Astrocyte of the cerebellum (primary cell): ENCODE data around the gene RHD.
"Not testable (repeated sequence)": the region's sequence is repeated elsewhere in the genome, so short reads cannot be mapped to it uniquely, and the experiment has no call there.

Experiments
- DNase-seq: peaks from one replicate; pipeline ENCODE4 v3.0.0-alpha.2; 2011; ENCODE audit warnings: low read depth
- H3K4me3 ChIP-seq: 2 replicates; pipeline ENCODE4 v1.5.1; 2011; ENCODE audit warnings: mild to moderate bottlenecking, low read depth, low read length, moderate library complexity
- in situ Hi-C: cut with HindIII; loops from 2 replicates; pipeline ENCODE4 v1.10.0; 2017; ENCODE audit warnings: low sequenced_read_pairs
- TF ChIP-seq, protein P1 (sequence below): IDR thresholded peaks from 2 replicates; pipeline ENCODE4 v1.5.1; 2012; ENCODE audit warnings: low read length, low read depth, moderate library complexity, mild to moderate bottlenecking; ENCODE audit errors: missing control alignments

The RHD gene

DNA sequence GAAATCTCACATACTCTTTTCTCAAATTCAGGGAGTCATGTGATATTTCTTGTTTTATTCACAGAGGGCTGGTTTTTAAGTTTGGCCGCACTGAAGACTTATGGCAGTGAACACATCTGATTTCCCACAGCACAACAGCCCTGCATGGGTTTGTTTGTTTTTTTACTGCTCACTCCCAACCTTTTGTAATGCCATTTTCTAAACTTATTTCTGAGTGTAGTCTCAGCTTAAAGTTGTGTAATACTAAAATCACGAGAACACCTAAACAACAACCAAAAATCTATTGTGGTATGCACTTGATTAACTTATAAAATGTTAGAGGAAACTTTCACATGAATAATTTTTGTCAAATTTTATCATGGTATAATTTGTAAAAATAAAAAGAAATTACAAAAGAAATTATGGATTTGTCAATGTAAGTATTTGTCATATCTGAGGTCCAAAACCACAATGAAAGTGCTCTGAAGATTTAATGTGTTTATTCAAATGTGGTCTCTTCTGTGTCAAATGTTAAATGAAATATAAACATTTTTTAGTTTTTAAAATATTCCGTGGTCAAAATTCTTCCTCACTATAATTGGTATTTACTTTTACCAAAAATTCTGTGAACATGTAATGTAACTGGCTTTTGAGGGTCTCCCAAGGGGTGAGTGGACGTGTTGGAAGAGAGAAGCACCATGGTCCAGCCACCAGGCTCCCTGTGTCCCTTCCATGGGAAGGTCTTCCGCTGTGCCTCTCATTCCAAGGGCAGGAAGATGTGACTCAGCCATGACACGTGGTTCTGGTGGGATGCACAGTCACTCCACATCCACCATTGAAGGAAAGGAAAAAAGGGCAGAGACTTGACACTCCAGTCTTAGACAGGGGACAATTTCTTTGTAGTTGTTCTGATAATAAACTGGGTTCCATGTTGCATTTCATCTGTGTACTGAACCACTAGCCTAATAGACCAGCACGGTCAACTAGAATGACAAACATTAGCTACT, 88.6 kb downstream of the RHD start:
- DNase-seq: peak; percentile 67
- no peak overlapping the region for H3K4me3 ChIP-seq
- in situ Hi-C loops: no loop called here
- TF ChIP-seq, protein P1, sequence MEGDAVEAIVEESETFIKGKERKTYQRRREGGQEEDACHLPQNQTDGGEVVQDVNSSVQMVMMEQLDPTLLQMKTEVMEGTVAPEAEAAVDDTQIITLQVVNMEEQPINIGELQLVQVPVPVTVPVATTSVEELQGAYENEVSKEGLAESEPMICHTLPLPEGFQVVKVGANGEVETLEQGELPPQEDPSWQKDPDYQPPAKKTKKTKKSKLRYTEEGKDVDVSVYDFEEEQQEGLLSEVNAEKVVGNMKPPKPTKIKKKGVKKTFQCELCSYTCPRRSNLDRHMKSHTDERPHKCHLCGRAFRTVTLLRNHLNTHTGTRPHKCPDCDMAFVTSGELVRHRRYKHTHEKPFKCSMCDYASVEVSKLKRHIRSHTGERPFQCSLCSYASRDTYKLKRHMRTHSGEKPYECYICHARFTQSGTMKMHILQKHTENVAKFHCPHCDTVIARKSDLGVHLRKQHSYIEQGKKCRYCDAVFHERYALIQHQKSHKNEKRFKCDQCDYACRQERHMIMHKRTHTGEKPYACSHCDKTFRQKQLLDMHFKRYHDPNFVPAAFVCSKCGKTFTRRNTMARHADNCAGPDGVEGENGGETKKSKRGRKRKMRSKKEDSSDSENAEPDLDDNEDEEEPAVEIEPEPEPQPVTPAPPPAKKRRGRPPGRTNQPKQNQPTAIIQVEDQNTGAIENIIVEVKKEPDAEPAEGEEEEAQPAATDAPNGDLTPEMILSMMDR: no peak

DNA sequence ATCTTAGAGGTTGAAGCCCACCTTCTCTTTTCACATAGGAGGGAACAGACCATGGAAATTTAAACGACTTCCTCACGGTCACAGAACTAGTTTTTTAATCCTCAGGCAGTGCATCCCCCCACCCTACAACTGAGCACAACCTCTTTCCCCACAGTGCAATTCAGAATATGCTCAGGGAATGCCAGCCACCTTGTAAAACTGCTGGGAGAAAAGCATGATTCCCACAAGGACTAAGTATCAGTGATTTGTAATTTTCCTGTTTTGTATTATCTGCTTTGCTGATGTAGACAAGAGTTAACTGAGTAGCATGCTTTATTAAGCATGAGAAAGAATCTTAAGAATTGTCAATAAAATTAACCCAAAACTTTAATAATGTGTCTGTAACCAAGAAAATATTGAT, 89.6 kb downstream of the RHD start:
- no peak overlapping the region for H3K4me3 ChIP-seq
- TF ChIP-seq, protein P1: no peak
- in situ Hi-C loops: no loop called here
- no peak for DNase-seq

DNA sequence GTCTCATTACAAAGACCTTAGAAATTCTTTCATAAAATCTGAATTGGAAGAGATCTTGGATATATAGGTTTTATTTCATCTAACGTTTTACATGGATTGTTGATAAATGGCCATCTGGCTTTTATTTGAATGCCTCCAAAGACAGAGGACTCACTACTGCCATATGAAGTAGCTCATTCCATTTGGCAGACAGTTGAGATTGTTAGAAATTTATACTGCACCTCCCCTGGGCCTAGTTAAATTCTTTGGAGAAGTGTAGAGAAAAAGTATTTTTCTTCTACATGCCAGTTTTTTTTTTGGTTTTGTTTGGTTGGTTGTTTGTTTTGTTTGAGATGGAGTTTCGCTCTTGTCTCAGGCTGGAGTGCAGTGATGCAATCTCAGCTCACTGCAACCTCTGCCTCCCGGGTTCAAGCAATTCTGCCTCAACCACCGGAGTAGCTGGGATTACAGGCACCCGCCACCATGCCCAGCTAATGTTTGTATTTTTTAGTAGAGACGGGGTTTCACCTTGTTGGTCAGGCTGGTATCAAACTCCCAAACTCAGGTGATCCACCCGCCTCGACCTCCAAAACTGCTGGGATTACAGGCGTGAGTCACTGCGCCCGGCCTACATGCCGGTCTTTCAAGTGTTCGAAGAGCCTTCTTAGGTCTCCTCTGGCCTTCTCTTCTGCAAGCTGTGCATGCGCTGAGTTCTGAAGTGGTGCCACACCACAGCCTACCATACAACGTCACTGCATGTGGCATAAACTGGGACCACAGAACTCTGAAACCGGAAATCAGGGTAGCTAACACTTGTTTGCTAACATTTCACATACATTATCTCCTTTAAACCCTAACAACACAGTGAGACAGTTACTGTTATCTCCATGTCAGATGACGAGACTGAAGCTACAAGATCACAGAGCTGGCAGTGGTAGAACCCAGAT, 90.6 kb downstream of the RHD start:
- in situ Hi-C loops, H3K4me3 ChIP-seq, DNase-seq: not testable (repeated sequence)

DNA sequence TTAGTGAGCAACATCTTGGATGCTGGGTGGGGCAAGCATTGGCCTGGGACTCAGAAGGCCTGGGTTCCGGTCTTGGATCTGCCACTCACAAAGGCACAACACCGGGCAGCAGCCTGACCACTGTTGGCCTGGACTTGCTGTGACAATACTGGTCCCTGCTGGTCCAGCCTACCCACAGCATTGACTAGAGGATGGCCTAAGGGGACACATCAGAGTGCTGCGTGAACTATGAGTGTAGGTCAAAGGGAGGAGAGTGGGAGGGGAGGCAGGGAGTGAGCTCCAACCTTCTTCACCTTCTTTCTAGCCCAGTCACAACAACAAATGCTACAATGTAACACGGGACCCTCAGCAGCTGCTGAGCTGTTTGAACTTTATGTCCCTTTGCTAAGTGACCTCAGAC, 96.9 kb downstream of the RHD start:
- H3K4me3 ChIP-seq: no peak overlapping the region
- DNase-seq: no peak
- in situ Hi-C loops: no loop called here
- TF ChIP-seq, protein P1: no peak

DNA sequence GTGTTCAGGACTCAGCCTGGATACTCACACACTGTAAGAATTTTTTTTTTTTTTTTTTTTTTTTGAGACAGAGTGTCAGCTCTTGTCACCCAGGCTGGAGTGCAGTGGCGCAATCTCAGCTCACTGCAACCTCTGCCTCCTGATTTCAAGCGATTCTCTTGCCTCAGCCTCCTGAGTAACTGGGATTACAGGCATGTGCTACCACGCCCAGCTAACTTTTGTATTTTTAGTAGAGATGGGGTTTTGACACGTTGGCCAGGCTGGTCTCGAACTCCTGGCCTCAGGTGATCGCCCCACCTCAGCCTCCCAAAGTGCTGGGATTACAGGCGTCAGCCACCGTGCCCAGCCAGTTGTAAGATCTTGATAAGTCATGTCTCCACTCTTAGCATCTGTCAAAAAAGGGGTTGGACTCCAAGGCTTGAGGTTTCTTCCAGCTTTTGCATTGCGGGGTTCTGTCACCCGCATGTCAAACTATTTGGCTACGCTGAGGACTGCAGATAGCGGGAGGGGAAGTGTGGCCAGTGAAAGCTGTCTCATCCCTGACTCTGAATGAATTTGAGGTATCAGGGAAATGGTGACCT, 97.5 kb downstream of the RHD start:
- DNase-seq, H3K4me3 ChIP-seq, in situ Hi-C loops: not testable (repeated sequence)

DNA sequence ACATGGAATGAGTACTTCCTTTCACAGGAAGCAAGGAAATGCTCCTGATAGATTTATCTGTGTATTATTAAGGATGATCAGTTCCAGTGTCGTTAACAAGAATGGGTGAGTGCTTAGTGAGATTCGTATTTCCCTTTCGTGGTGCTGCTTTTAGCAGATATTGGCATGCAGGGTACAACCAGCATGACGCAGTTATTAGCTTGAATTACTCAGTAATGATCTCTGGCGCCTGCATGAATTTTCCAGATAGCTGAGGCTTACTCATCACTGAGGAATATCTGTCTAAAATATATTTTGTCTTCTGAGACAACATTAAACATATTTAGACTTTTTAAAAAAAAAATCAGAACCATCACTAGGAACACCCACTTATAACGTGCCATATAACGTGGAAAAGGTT, 99.4 kb downstream of the RHD start:
- peak; percentile 65 for DNase-seq
- H3K4me3 ChIP-seq, in situ Hi-C loops: not testable (repeated sequence)

DNA sequence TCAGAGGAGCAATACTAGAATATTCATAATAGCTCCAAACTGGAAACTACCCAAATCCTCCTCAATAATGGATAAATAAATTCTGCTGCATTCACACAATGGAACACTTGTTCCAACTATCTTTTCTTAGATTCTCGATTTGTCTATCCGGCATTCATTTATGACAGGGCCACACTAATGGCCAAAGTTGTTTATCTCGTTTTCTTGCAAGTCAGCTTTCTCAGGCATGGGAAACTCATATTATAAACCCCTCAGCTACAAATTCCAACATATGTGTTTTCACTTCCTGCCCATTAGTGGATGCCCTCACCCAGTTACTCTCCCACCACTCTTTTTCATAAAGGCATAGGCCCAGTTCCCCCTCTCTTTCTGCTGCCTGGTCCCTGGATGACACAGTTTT, 106.1 kb downstream of the RHD start:
- in situ Hi-C loops, H3K4me3 ChIP-seq, DNase-seq: not testable (repeated sequence)
